CD14-positive monocyte (primary cell): ENCODE results near the gene TCIRG1. TPM values are rescaled to one million over a fixed set of nuclear protein-coding genes. Genes with fewer than 3 reads are reported as not detected.
A peak's percentile ranks its signal among the peaks of the same experiment; 100 is the strongest.

Experiments used
- DNase-seq, 3 donors: peaks; one replicate each; pipeline ENCODE4 v3.0.0-alpha.2; 2011 to 2022
- H2AFZ ChIP-seq: 2 replicates; pipeline ENCODE4 v1.6.0; 2012; ENCODE audit warnings: mild to moderate bottlenecking, low read depth, low read length, inconsistent platforms; ENCODE audit not compliant: insufficient read depth, poor library complexity, severe bottlenecking
- H3K27ac ChIP-seq, 2 donors: 1 replicate in 1 of 2; 2 replicates in 1 of 2; pipeline ENCODE4 v1.5.1; 2012 to 2013; ENCODE audit warnings: low read length in 2 of 2, control low read depth in 1 of 2, inconsistent platforms in 1 of 2, low read depth in 1 of 2, mild to moderate bottlenecking in 1 of 2
- H3K27me3 ChIP-seq, 2 donors: one replicate each; pipeline versions ENCODE4 v1.6.0 to v1.6.1; 2011 to 2013; ENCODE audit warnings: low read length in 2 of 2; ENCODE audit not compliant: control insufficient read depth in 2 of 2, insufficient read depth in 2 of 2
- H3K36me3 ChIP-seq, 2 donors: replicated peaks in 1 of 2; 1 replicate in 1 of 2; 2 replicates in 1 of 2; pipeline versions ENCODE4 v1.5.1 to v1.6.1; 2012 to 2013; ENCODE audit warnings: low read length in 2 of 2, control low read depth in 1 of 2, inconsistent platforms in 1 of 2, mild to moderate bottlenecking in 1 of 2; ENCODE audit not compliant: insufficient read depth in 2 of 2, control insufficient read depth in 1 of 2
- H3K4me1 ChIP-seq, 2 donors: 1 replicate in 1 of 2; 2 replicates in 1 of 2; pipeline versions ENCODE4 v1.5.1 to v1.6.1; 2012 to 2013; ENCODE audit warnings: low read length in 2 of 2, control low read depth in 1 of 2, inconsistent platforms in 1 of 2, mild to moderate bottlenecking in 1 of 2, moderate library complexity in 1 of 2; ENCODE audit not compliant: insufficient read depth in 2 of 2, control insufficient read depth in 1 of 2
- H3K4me2 ChIP-seq: replicated peaks from 2 replicates; pipeline ENCODE3; 2012; ENCODE audit warnings: low read length, moderate library complexity, mild to moderate bottlenecking; ENCODE audit not compliant: poor library complexity, severe bottlenecking; ENCODE audit errors: extremely low read depth
- H3K4me3 ChIP-seq, 3 experiments: fragments of 200-600 bp in 1 of 3; sonication (generic) in 1 of 3; replicated peaks in 1 of 3; 1 replicate in 2 of 3; 2 replicates in 1 of 3; pipeline ENCODE4 v1.5.1; 2011 to 2013; ENCODE audit warnings: low read length in 3 of 3, mild to moderate bottlenecking in 3 of 3, control low read depth in 2 of 3, low read depth in 2 of 3, inconsistent platforms in 1 of 3, moderate library complexity in 1 of 3
- H3K79me2 ChIP-seq: 2 replicates; pipeline ENCODE4 v1.6.0; 2012; ENCODE audit warnings: mild to moderate bottlenecking, control low read depth, inconsistent platforms, low read length, moderate library complexity; ENCODE audit not compliant: insufficient read depth
- H3K9ac ChIP-seq: 2 replicates; pipeline ENCODE4 v1.6.0; 2017; ENCODE audit warnings: low read length, mild to moderate bottlenecking; ENCODE audit not compliant: insufficient read depth, poor library complexity, severe bottlenecking
- H3K9me3 ChIP-seq, 2 donors: replicated peaks in 1 of 2; 1 replicate in 1 of 2; 2 replicates in 1 of 2; pipeline versions ENCODE4 v1.5.1 to v1.6.1; 2012 to 2013; ENCODE audit warnings: low read length in 2 of 2, control low read depth in 1 of 2; ENCODE audit not compliant: control insufficient read depth in 1 of 2, insufficient read depth in 1 of 2
- H4K20me1 ChIP-seq: 2 replicates; pipeline ENCODE4 v1.6.0; 2012; ENCODE audit warnings: mild to moderate bottlenecking, low read length, control low read depth, moderate library complexity; ENCODE audit not compliant: insufficient read depth
- H3K27ac Mint-ChIP-seq, 7 donors: one replicate each; pipeline ENCODE4 v1.8.0; 2020; ENCODE audit warnings: mild to moderate bottlenecking in 7 of 7, mixed read lengths in 7 of 7, moderate library complexity in 6 of 7, inconsistent platforms in 2 of 7
- H3K27me3 Mint-ChIP-seq, 3 donors: one replicate each; pipeline ENCODE4 v1.8.0; 2021 to 2022; ENCODE audit warnings: low read depth in 3 of 3, mild to moderate bottlenecking in 3 of 3, mixed read lengths in 3 of 3, moderate library complexity in 3 of 3, inconsistent platforms in 1 of 3
- H3K36me3 Mint-ChIP-seq, 2 donors: one replicate each; pipeline ENCODE4 v1.8.0; 2020; ENCODE audit warnings: mixed read lengths in 2 of 2, inconsistent platforms in 1 of 2, mild to moderate bottlenecking in 1 of 2
- H3K4me1 Mint-ChIP-seq: one replicate; pipeline ENCODE4 v1.8.0; 2020; ENCODE audit warnings: mild to moderate bottlenecking, mixed read lengths
- H3K4me3 Mint-ChIP-seq, 2 donors: one replicate each; pipeline ENCODE4 v1.8.0; 2020; ENCODE audit warnings: mild to moderate bottlenecking in 2 of 2, mixed read lengths in 2 of 2, moderate library complexity in 1 of 2
- H3K9me3 Mint-ChIP-seq, 7 donors: one replicate each; pipeline ENCODE4 v1.8.0; 2020 to 2022; ENCODE audit warnings: mixed read lengths in 7 of 7, mild to moderate bottlenecking in 6 of 7, moderate library complexity in 6 of 7, inconsistent platforms in 2 of 7
- WGBS: methylation state at CpG from one replicate; pipeline ENCODE4 v1.1.5; 2013; ENCODE audit warnings: missing lambda C conversion rate; ENCODE audit not compliant: insufficient coverage; 5-methylcytosine and 5-hydroxymethylcytosine counted together
- intact Hi-C, 2 donors: fragments of 100-400 bp; cut with micrococcal nuclease; formaldehyde crosslinking; loops; one replicate each; pipeline versions ENCODE4 v1.15.0 to v1.15.1; 2023
- polyA plus RNA-seq, 3 donors: library from polyadenylated mRNA; depleted of rRNA in 1 of 3; unstranded in 2 of 3; stranded (reverse) in 1 of 3; fragments of 300-500 nt in 2 of 3; fragments of >200 nt in 1 of 3; fragmentation: Illumina TruSeq in 2 of 3; gene quantifications; 1 replicate in 2 of 3; 2 replicates in 1 of 3; pipeline ENCODE4 v1.2.3, GENCODE V29; 2012 to 2021
- TF ChIP-seq, protein P1 (sequence below): fragments of 200-600 bp; IDR thresholded peaks from one replicate; pipeline ENCODE4 v1.8.0; 2022; ENCODE audit warnings: antibody characterized with exemption, mild to moderate bottlenecking

TCIRG1 gene
- polyA plus RNA-seq, 3 donors, result 197 to 1,286 (median 225) TPM

DNA sequence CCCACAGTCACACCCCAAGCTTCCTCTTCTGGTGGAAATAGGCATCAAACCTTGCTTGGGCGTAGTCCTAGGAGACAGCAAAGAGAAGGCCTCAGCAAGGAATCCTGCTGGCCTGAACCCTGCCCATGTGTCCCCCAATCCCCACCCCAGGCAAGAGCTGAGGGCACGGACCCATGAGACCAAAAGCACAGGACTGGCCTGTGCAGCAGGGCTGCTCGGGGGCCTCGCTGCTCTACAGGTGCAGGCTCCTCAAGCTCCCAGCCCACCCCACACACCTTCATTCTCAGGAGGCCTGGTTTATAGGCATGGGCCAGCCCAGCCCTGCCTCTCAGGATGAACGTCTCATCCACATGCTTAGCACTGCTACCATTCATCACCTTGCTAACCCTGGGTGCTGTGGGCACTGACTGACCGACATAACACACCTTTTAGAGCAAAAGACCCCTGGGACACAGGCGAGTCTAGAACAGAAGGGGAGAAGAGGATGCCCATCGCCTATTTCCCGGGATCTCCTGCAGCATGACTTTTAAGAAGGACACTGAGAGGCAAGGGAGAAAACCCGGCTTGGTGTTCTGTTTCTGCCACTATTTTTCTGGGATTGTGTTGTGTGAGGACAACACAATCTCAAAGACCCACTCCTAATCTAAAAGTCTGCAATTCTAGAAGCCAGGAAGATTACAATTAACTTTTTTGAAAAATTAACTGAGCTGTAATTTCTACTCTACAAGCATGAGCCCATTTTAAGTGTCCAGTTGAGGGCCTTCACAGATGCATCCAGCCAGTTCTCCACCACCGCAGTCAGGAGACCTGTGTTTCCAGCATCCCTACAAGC lies 15.4 kb downstream of the TCIRG1 start:
- Histone ChIP-seq H4K20me1 (peaks cover 52% of the 10 kb centered on the region), H3K4me1 (no peaks in the 10 kb centered on the region), H2AFZ (no peak overlapping the region), H3K27ac (peak overlapping the region in 1 of 2 donors; percentile 31), H3K9ac (no peak overlapping the region), H3K9me3 (no peaks in the 10 kb centered on the region), H3K4me2 (no peak overlapping the region), H3K79me2 (no peaks in the 10 kb centered on the region), H3K36me3 (peaks cover 41 to 64% of the 10 kb centered on the region in 2 donors), H3K27me3 (no peaks in the 10 kb centered on the region), H3K4me3 (no peak overlapping the region)
- Mint-ChIP-seq H3K27ac (peak overlapping the region in 5 of 7 donors; percentile 1 to 81 (median 49)), H3K36me3 (peaks cover 47 to 48% of the 10 kb centered on the region in 2 donors), H3K27me3 (no peaks in the 10 kb centered on the region), H3K9me3 (peaks cover 0 to 3% (median 0%) of the 10 kb centered on the region in 7 donors), H3K4me1 (no peaks in the 10 kb centered on the region), H3K4me3 (no peak overlapping the region)
- TF ChIP-seq, protein P1, sequence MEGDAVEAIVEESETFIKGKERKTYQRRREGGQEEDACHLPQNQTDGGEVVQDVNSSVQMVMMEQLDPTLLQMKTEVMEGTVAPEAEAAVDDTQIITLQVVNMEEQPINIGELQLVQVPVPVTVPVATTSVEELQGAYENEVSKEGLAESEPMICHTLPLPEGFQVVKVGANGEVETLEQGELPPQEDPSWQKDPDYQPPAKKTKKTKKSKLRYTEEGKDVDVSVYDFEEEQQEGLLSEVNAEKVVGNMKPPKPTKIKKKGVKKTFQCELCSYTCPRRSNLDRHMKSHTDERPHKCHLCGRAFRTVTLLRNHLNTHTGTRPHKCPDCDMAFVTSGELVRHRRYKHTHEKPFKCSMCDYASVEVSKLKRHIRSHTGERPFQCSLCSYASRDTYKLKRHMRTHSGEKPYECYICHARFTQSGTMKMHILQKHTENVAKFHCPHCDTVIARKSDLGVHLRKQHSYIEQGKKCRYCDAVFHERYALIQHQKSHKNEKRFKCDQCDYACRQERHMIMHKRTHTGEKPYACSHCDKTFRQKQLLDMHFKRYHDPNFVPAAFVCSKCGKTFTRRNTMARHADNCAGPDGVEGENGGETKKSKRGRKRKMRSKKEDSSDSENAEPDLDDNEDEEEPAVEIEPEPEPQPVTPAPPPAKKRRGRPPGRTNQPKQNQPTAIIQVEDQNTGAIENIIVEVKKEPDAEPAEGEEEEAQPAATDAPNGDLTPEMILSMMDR, result no peak
- WGBS, result 94% methylated on average over 6 of the region's 11 CpGs
- intact Hi-C loops, result no loop called here
- no peak for DNase-seq

DNA sequence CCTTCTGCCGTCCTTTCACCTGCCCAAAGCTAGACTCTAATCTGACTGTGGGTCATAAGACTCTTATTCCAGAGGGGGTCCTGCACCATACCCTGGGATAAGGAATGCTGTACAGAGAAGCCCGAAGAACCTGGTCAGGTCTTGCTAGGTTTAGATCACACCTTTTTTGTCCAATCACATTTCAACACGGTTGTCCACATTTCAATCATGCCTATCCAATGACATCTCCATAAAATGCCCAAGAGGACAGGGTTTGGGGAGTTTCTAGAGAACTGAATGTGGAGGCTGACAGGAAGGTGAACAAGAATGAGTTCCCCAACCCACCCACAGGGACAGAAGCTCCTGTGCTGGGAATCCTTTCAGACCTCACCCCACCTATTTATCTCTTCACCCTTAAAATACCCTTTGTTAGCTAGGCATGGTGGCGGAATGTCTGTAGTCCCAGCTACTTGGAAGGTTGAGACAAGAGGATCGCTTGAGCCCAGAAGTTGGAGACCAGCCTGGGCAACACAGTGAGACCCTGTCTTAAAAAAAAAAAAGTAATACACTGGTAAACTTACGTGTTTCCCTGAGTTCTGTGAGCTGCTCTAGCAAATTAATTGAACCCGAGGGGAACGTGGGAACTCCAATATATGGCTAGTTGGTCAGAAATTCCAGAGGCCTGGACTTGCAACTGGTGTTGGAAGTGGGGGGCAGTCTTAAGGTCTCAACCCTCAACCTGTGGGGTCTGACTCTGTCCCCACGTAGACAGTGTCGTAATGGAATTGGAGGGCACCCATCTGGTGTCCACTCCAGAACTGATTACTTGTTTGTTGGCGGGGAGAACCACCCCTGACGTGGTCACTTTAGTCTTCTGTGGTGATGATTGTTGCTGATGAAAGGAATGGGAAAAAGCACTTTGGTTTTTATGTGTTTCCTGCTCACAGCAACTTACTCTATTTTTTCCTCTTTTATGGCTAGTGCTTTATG lies 17.8 kb downstream of the TCIRG1 start:
- H3K27me3 Mint-ChIP-seq, result no peaks in the 10 kb centered on the region
- peaks cover 23 to 59% of the 10 kb centered on the region in 2 donors for H3K36me3 ChIP-seq
- peaks cover 0 to 2% (median 0%) of the 10 kb centered on the region in 7 donors for H3K9me3 Mint-ChIP-seq
- TF ChIP-seq, protein P1, result no peak
- intact Hi-C loops, result no loop called here
- peaks cover 45 to 48% of the 10 kb centered on the region in 2 donors for H3K36me3 Mint-ChIP-seq
- no peak for DNase-seq
- WGBS, result 96% methylated on average over 8 of the region's 12 CpGs
- H3K9me3 ChIP-seq, result no peaks in the 10 kb centered on the region
- no peaks in the 10 kb centered on the region for H3K79me2 ChIP-seq
- H3K27me3 ChIP-seq, result no peaks in the 10 kb centered on the region
- H3K27ac Mint-ChIP-seq, result peak overlapping the region in 3 of 7 donors; percentile 5 to 72 (median 41)
- no peak overlapping the region for H3K4me2 ChIP-seq
- no peak overlapping the region for H3K4me3 Mint-ChIP-seq
- H4K20me1 ChIP-seq, result peaks cover 28% of the 10 kb centered on the region
- H3K4me3 ChIP-seq, result no peak overlapping the region
- no peaks in the 10 kb centered on the region for H3K4me1 Mint-ChIP-seq
- H3K4me1 ChIP-seq, result no peaks in the 10 kb centered on the region
- no peak overlapping the region for H2AFZ ChIP-seq
- no peak overlapping the region for H3K9ac ChIP-seq
- no peak overlapping the region for H3K27ac ChIP-seq
